Glutamatergic neuron (in vitro differentiated cells): ENCODE measurements around the gene ZNF439. TPM values are rescaled to one million over a fixed set of nuclear protein-coding genes. Genes with fewer than 3 reads are reported as not detected.
"Not testable (repeated sequence)": the region's sequence is repeated elsewhere in the genome, so short reads cannot be mapped to it uniquely, and the experiment has no call there.

Experiments
- DNase-seq: peaks from one replicate; pipeline ENCODE4 v3.0.0; 2022
- H3K27ac Mint-ChIP-seq: one replicate; pipeline ENCODE4 v1.8.0; 2020; ENCODE audit warnings: mild to moderate bottlenecking, mixed read lengths, inconsistent platforms; ENCODE audit not compliant: unreplicated experiment
- H3K27me3 Mint-ChIP-seq: one replicate; pipeline ENCODE4 v1.8.0; 2020; ENCODE audit warnings: mild to moderate bottlenecking, moderate library complexity, mixed read lengths, inconsistent platforms; ENCODE audit not compliant: unreplicated experiment
- H3K36me3 Mint-ChIP-seq: one replicate; pipeline ENCODE4 v1.8.0; 2020; ENCODE audit warnings: mild to moderate bottlenecking, mixed read lengths, inconsistent platforms; ENCODE audit not compliant: unreplicated experiment
- H3K4me1 Mint-ChIP-seq: one replicate; pipeline ENCODE4 v1.8.0; 2020; ENCODE audit warnings: mild to moderate bottlenecking, low read depth, mixed read lengths, inconsistent platforms; ENCODE audit not compliant: unreplicated experiment
- H3K4me3 Mint-ChIP-seq: one replicate; pipeline ENCODE4 v1.8.0; 2020; ENCODE audit warnings: mild to moderate bottlenecking, mixed read lengths, inconsistent platforms; ENCODE audit not compliant: unreplicated experiment
- H3K9me3 Mint-ChIP-seq: one replicate; pipeline ENCODE4 v1.8.0; 2020; ENCODE audit warnings: mild to moderate bottlenecking, moderate library complexity, mixed read lengths, inconsistent platforms; ENCODE audit not compliant: unreplicated experiment
- total RNA-seq: library from RNA; stranded (reverse); fragmentation: NEBNext Ultra II Directional; extraction: Animal tissue kit (Norgen Biotek cat#: 25700); gene quantifications from one replicate; pipeline ENCODE4 v1.2.1, GENCODE V29; 2021; ENCODE audit not compliant: unreplicated experiment
- TF ChIP-seq, protein P1 (sequence below): fragments of 200-600 bp; sonication (generic); IDR thresholded peaks from one replicate; pipeline ENCODE4 v1.5.0; 2021; ENCODE audit not compliant: partially characterized antibody, unreplicated experiment

ZNF439 gene
- total RNA-seq, 1 donor from 2014 or later = 21.1 TPM

DNA sequence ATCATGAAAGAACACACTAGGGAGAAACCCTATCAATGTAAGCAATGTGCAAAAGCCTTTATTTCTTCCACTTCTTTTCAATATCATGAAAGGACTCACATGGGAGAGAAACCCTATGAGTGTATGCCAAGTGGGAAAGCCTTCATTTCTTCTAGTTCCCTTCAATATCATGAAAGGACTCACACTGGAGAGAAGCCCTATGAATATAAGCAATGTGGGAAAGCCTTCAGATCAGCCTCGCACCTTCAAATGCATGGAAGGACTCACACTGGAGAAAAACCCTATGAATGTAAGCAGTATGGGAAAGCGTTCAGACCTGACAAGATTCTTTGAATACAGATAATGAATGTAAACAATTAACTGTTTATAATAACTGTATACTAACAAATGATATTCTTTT, 15.0 kb upstream of the ZNF439 start:
- Mint-ChIP-seq H3K4me1 (no peaks in the 10 kb centered on the region), H3K27ac (no peak overlapping the region), H3K4me3 (no peak overlapping the region), H3K27me3 (no peaks in the 10 kb centered on the region), H3K9me3 (peaks cover 17% of the 10 kb centered on the region), H3K36me3 (peaks cover 48% of the 10 kb centered on the region)
- TF ChIP-seq, protein P1, sequence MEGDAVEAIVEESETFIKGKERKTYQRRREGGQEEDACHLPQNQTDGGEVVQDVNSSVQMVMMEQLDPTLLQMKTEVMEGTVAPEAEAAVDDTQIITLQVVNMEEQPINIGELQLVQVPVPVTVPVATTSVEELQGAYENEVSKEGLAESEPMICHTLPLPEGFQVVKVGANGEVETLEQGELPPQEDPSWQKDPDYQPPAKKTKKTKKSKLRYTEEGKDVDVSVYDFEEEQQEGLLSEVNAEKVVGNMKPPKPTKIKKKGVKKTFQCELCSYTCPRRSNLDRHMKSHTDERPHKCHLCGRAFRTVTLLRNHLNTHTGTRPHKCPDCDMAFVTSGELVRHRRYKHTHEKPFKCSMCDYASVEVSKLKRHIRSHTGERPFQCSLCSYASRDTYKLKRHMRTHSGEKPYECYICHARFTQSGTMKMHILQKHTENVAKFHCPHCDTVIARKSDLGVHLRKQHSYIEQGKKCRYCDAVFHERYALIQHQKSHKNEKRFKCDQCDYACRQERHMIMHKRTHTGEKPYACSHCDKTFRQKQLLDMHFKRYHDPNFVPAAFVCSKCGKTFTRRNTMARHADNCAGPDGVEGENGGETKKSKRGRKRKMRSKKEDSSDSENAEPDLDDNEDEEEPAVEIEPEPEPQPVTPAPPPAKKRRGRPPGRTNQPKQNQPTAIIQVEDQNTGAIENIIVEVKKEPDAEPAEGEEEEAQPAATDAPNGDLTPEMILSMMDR = no peak
- DNase-seq = no peak

DNA sequence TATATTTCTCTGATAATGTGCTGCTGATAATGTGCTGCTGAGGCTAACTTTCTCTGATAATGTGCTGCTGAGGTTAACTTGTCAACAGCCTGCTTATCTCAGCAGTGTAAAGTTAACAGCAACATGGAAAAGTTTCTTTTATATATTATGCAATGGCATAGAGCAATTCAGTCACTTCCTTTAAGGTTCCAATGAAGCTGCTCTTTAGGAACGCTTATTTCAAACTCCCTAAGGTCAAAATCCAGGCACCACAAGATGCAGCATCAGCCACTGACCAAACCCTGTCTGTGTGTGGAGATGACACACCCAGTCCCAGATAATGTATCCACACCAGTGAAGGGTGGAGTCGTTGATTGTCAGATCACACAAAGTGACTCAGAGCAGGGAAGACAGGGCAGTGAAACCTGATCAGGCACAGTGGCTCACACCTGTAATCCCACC, 12.9 kb upstream of the ZNF439 start:
- H3K27ac Mint-ChIP-seq, DNase-seq, H3K4me1 Mint-ChIP-seq, H3K27me3 Mint-ChIP-seq, H3K4me3 Mint-ChIP-seq: not testable (repeated sequence)
- peaks cover 36% of the 10 kb centered on the region for H3K36me3 Mint-ChIP-seq
- H3K9me3 Mint-ChIP-seq = peaks cover 19% of the 10 kb centered on the region

DNA sequence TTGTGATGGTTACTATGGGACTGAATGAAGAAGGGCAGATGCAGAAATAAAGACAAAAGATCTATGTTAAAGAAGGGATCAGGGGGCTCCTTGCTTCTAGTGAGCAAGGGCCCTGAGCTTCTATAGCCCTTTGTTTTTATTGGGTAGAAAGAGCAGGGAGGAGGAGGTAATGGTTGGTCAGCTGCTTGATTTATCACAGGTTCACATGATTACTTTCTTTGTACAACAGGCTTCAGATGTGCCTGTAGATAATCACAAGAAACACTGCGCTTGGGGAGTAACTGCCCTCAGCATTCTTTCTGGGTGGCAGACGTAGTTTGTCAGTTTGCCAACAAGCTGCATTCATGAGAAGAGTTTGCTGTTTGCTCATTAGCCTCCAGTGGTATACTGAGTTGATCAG, 4.8 kb upstream of the ZNF439 start:
- no peak overlapping the region for H3K27ac Mint-ChIP-seq
- TF ChIP-seq, protein P1 = no peak
- H3K27me3 Mint-ChIP-seq = peaks cover 6% of the 10 kb centered on the region
- H3K9me3 Mint-ChIP-seq = peaks cover 2% of the 10 kb centered on the region
- H3K36me3 Mint-ChIP-seq = peaks cover 9% of the 10 kb centered on the region
- DNase-seq = no peak
- H3K4me1 Mint-ChIP-seq = peaks cover 3% of the 10 kb centered on the region
- no peak overlapping the region for H3K4me3 Mint-ChIP-seq

DNA sequence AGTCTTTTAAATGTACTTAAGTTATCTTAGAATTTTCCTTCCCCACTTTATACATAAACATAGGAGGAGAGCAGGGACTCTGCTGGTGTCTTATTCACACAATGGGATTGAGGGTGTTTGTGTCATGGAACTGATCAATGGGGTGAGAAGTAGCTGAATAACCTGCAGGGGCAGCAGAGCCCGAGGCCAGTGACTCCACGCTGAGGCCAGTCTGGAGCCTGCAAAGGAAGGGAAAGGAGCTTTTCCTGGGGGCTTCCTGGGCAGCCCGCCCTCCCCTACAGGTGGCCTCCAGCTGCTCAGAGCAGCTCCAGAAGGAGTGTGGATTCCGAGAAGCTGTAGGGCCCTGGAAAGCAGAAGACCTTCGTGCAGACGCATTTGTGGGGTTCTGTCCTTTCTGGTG, 911 bp upstream of the ZNF439 start:
- DNase-seq = peak; percentile 15
- peak overlapping the region; percentile 48 for H3K27ac Mint-ChIP-seq
- not testable (repeated sequence) for H3K27me3 Mint-ChIP-seq, H3K4me1 Mint-ChIP-seq, H3K9me3 Mint-ChIP-seq
- peaks cover 14% of the 10 kb centered on the region for H3K36me3 Mint-ChIP-seq
- H3K4me3 Mint-ChIP-seq = peak overlapping the region; percentile 89

DNA sequence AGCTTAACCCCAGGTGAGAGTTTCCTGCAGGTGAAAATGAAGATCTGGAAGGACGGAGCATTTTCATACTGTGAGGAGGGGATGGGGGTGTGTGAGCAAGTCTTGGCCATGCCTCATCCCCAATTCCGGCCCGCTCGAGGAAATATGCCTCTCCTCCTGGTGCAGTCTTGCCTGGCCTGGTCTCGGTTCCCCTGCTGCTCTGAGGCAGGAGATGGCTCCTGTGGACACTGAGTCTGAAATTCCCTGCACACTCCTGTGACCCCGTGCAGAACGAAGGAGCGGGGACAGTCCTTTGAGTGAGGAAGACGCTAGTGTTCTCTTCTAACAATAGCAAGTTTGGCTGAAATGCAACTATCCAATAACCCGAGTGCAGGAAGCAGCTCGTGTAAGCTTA, 329 bp upstream of the ZNF439 start:
- TF ChIP-seq, protein P1 = no peak
- Mint-ChIP-seq H3K27ac (peak overlapping the region; percentile 83), H3K36me3 (peaks cover 17% of the 10 kb centered on the region), H3K9me3 (peaks cover 3% of the 10 kb centered on the region), H3K4me3 (peak overlapping the region; percentile 89), H3K4me1 (peaks cover 3% of the 10 kb centered on the region), H3K27me3 (peaks cover 6% of the 10 kb centered on the region)
- DNase-seq = no peak

DNA sequence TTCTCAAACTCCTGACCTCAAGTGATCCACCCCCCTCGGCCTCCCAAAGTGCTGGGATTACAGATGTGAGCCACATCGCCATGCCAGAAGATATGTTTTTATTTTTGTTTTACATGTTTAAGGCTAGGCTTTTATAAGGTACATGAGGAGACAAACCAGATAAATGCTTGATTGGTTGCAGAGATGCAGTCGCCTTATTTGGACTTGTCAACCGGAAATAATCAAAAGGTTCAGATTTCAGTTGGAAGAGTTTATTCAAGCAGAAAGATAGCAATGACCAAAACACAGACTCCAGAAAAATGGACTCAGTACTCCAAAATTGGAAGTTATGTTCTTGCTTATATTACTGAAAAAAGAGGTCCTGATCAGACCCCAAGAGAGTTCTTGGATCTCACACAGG, 1.8 kb downstream of the ZNF439 start:
- not testable (repeated sequence) for H3K27me3 Mint-ChIP-seq, DNase-seq, H3K4me1 Mint-ChIP-seq, H3K4me3 Mint-ChIP-seq, H3K9me3 Mint-ChIP-seq, H3K27ac Mint-ChIP-seq
- H3K36me3 Mint-ChIP-seq = peaks cover 24% of the 10 kb centered on the region

DNA sequence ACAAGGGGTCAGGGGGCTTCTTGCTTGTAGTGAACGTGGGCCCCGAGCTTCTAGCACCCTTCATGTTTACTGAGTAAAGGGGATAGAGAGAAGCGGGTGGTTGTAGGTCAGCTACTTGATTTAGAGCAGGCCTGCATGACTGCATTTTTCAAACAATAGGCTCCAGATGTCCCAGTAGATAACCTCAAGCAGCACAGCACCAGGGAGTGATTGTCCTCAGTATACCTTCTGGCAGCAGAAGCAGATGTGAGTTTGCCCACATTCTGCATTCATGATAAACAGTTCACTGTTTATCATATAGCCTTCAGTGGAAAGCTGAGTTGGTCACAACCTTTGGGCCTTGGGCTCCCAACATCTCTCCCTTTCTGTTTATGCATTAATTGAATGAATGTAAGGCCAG, 4.8 kb downstream of the ZNF439 start:
- Mint-ChIP-seq H3K4me1 (peaks cover under 1% of the 10 kb centered on the region), H3K9me3 (peaks cover 7% of the 10 kb centered on the region), H3K27me3 (peaks cover 2% of the 10 kb centered on the region), H3K27ac (no peak overlapping the region), H3K36me3 (peaks cover 44% of the 10 kb centered on the region), H3K4me3 (no peak overlapping the region)
- no peak for DNase-seq
- TF ChIP-seq, protein P1 = no peak
